ENCODE measurements around the gene SCGB3A2. TPM values are rescaled to one million over a fixed set of nuclear protein-coding genes. Genes with fewer than 3 reads are reported as not detected.

The SCGB3A2 gene, protein sequence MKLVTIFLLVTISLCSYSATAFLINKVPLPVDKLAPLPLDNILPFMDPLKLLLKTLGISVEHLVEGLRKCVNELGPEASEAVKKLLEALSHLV
- total RNA-seq, result 0.93 TPM

DNA sequence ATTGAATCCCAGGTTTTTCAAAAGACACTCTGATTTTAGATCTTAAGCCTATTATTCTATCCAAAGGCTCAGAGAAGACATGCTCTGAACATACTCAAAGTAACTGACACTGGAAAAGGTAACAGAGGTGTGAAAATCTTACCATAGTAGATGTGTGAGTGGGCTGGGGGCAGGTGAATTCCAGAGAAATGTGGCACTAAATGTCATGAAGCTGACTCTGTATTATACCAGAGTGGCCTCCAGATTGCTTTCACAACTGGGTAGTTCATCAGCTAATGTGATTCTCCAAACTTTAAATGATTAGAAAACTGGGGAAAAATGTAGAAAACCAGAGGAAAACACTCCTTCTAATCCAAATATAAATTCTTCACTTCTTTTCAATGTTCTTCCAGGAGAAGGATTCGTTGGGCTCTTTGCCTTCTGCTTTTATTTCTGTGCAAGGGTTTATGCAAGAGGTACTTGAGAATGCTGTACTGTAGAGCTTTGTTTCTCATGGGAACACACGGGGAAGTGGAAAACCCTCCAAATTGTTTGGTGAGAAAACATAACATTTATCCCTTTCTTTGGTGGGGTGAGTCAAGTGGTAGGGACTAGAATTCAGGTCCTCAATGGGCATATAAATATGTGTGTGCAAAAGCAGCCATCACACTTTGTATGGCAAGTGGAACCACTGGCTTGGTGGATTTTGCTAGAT, at the start of gene SCGB3A2:
Gene SCGB3A2 (plus strand): TSS at position 646 of the 694 bp plus-strand sequence. CDS start 93 bp downstream, outside the sequence.

DNA sequence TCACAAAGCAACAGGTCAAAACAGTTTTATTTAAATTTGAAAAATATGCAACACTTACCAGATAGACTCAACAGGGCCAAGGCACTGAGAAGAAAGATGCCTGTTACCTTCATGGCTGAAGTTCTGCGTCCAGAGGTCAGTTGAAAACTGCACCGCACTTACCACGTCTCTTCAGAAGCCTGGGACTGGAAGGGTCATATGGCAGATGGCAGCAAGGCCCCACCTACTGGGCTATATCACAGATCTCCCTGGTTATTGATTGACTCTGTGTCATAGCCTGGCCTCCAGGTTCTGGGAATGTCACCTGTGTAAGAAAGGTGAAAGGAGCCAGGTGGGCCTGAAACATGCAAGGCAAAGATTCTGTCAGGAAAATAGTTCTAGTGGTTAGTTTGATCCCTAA, 47.0 kb upstream of the SCGB3A2 start, which contains the start of gene SPINK1:
Gene SPINK1 (minus strand): TSS at position 207 of the 400 bp plus-strand sequence. CDS start 94 bp downstream, at position 113.

DNA sequence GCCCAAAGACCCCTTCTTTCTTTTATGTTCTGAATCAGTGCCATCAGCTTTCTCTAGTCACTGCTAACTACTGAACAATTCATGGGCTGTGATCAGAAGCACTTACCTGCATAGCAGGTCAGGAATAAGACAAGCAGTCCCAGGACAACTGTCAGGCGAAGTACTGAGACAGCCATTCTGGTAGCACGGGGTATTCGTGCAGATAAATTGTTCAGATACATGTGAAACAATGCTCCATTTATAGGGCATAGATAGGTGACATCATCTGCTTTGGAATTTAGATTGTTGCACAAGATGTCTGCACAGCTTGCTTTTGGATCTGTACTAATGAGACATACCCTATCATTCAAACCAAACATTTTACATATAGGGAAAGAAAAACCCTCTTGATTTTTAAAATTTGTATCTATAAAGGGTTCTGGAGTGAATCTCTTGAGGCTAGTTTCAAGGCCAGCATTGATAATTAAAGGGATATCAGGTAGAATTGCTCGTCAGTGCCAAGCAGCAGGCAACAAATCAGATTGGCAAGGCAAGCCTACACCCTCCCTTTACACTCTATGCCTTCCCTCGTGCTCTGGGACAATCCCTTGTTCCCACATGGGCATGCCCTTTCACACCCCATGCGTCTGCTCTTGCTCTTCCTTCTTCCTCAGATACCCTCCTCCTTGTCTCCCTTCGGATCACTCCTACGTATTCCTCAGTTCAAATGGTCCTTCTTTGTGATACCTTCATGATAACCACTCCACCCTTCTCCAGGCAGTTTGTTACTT, 28.0 kb downstream of the SCGB3A2 start, which contains the start of gene C5orf46:
Gene C5orf46 (minus strand): TSS at position 213 of the 770 bp plus-strand sequence. CDS start 37 bp downstream, at position 176.

Other genes starting within 250 kb of the SCGB3A2 start
- 2.9 TPM for gene JAKMIP2, start 96.0 kb upstream of the SCGB3A2 start, total RNA-seq
- 43.6 TPM for gene SPINK1, start 47.0 kb upstream of the SCGB3A2 start, total RNA-seq
- gene C5orf46, start 27.8 kb downstream of the SCGB3A2 start, total RNA-seq, result not detected
- gene SPINK5, start 185.3 kb downstream of the SCGB3A2 start, total RNA-seq, result 1.3 TPM

Data from metanephros (tissue), 1 donor.